ENCODE data around the gene SEPTIN6.

Gene SEPTIN6

DNA sequence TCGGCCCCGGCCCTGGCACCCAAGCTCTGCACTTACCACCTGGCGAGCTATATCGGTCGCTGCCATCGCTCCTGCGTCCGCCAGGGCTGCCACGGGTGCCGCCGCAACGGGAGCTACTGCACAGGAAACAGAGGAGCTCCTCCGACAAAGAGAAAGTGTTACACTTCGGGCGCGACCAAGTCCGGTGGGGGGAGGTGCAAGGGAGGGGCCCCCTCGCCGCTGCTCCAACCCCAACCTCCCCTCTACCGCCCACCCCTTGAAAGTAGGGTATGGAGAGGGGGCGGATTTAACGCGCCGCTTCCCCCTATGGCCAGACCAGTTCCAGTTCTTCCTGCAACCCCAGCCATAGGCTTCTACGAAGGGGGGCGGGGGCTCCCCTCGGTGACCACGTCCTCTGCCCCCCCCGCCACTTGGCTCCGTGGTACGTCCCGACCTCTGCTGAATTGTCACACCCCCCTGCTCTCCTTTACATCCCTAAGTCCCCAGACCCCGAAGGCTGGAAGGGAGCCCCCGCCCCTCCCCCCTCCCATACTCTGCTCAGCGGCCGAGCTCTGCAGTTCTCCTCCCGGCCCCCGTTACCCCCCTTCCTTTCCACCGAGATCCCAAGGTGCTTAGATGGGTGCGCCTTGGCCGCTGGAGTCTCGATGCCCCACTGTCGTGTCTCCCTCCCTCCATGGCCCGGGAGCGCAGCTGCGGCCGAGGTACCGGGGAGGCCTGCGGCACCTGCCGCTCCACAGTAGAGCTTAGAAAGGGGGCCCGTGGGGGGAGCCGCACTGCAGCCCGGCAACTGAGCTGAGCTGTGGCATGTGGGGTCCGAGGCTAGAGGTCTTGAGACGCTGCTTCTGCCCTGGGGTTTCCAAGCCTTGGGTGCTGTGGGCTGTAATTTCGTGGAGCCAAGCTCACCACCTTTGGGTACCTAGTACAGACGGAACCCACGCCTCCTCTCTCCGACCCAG, at the start of gene SEPTIN6:
TSS of gene SEPTIN6 (minus strand) at position 129 of the 956 bp plus-strand sequence. CDS start at position 66, 63 bp downstream.
- DNase-seq (ENCODE audit: low read depth, low spot score) = no peak

DNA sequence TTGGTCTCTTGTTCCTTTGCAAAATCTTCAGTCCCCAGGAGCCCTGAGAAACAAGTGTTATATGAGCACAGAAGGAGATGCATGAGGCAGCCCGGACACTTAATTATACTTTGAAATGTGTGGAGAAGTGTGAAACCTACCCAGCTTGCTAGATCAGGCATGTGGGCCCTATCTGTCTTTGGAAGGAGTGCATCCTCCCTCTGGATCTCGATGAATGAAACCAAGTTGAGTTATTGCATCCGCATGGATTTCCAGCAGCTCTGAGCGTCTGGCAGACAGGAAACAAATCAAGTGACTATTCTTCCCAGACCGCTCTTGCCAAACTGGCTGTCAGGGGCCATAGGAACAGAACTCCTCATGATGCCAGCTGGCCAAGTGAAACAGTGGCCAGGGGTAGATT, 45.8 kb upstream of the SEPTIN6 start:
- no peak for DNase-seq (ENCODE audit: low read depth, low spot score)
- no peak overlapping the region for H3K27ac ChIP-seq

More for the DNA sequence above, at the start of gene SEPTIN6:
- no peak within 1 kb of the TSS for H3K27ac ChIP-seq

DNA sequence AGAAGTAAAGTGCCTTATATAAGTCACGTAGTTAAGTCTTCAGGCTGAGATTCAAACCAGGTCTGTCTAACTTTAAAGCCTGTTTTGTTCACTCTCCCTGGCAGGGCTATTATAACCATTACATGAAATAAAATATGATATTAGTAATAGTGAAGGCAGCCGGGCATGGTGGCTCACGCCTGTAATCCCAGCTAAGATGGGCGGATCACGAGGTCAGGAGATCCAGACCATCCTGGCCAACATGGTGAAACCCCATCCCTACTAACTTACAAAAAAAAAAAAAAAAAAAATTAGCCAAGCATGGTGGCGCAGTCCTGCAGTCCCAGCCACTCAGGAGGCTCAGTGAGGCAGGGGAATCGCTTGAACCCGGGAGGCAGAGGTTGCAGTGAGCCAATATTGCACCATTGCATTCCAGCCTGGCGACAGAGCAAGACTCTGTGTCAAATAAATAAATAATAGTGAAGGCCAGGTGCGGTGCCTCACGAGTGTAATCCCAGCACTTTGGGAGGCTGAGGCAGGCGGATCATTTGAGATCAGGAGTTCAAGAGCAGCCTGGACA, 43.3 kb upstream of the SEPTIN6 start:
- H3K27ac ChIP-seq = no peak overlapping the region
- no peak for DNase-seq (ENCODE audit: low read depth, low spot score)

DNA sequence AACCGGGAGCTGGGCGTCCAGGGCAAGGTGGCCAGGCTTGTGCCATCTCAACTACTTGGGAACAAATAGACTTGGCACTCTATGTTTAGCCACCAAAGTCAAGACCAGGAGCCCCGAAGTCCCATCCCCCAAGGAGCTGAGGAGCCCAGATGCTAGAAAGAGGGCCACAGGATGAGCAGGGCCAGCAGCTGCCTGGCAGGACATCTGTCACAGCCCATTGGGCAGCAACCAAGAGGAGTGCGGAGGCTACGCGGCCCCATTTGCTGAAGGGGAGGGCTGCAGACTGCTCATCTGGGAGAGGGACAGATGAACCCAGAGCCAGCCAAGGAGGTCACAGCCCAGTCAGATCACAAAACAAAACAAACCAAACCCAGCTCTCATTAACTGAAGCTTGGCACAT, 42.5 kb upstream of the SEPTIN6 start:
- H3K27ac ChIP-seq = no peak overlapping the region
- DNase-seq (ENCODE audit: low read depth, low spot score) = no peak

DNA sequence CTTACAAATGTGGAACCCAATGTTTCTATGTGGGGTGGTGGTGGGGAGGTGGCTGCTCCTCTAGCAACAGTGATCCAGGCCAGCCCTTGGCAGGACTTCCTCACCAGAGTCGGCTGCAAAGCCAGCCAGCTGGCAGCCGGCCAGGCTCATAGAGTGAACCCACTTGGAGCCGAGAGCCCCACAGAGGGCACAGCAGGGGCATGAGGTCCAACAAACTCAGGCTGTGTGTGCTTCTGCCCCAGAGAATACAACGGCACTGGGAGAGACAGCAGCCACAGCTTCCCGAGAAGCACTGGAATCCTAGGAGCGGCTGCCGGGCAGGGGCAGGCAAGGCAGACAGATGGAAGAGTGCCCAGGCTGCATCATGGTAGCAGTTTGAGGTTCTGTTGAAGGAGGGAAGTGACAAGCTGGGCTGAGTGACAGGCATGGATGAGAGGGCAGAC, 42.0 kb upstream of the SEPTIN6 start:
- no peak for DNase-seq (ENCODE audit: low read depth, low spot score)
- no peak overlapping the region for H3K27ac ChIP-seq

DNA sequence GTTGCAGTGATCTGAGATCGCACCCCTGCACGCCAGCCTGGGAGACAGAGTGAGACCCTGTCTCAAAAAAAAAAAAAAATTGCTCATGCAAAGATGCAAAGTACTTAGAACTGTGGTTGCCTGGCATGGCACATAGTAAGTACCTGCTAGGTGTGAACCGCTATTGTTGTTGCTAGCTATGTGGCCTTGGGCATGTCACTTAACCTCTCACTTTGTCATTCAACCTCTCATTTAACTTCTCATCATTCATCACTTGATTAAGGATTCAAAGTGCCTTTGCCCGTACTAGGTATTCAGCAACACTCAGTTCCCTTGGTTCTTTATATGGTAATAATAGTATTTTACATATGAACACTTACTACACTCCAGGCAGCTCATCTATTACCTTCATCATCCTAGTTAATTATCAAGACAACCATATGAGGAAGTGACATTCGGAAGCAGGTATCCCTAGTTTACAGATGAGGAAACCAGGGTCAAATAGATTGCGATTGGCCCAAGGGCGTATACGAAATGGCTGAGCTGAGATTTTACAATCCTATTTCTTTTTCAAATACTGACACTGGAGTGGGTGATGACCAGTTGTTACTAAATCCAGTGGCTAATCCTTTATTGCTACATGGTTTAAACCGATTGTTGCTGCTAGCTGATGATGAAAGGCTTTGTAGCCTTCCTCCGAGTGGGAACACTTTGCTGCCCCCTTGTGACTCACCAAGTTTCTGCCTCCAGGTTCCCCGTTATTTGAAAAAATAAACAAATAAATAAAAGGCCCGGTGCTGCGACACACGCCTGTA, 36.6 kb upstream of the SEPTIN6 start:
- DNase-seq (ENCODE audit: low read depth, low spot score) = no peak
- H3K27ac ChIP-seq = no peak overlapping the region

DNA sequence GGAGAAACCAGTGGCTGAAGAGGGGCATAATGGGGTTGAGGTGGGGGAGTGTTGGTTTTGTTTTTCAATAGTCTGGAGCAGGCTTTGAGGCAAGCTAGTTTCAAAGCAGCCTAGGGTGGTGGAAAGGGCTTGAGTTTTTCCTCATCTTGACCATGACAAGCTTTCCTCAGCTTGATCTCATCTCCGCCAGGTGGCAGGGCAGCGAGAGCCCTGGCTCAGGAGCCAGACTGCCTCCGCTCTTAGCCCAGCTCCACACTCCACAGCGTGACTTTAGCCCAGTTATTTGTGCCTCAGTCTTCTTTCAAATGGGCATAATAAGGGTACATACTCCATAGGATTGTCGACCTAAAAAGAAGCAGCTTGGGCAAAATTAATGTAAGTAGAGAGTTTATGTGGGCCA, 35.5 kb upstream of the SEPTIN6 start:
- no peak for DNase-seq (ENCODE audit: low read depth, low spot score)
- no peak overlapping the region for H3K27ac ChIP-seq

DNA sequence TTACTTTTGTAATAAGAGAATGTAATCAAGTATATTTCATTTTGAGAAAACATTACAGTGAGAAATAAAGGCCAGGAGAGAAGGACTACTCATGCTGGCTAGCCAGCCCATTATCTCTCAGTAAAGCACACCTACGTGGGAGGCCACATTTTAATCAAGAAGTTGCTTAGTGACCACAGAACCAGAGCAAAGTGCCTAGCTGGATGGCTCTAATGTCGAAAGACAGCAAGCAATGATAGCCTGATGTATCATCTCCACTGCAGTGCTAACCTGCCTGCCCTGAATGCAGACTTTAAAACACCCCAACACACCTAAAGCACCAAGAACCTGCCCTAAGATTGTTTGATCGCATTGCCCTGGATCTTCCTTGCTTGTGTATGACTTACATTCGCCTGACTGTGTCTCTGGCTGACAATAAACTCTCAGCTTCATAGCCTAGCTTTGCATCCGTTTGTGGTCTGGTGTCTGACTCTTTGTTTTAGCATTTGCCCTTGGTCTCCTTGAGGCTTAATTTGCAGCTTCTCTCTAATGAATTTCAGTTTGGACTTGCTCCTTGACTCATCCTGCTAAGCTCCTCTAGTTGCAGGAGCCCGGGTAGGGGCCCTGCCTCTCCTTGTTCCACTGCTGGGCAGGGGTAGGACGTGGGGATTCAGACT, 34.1 kb upstream of the SEPTIN6 start:
- no peak overlapping the region for H3K27ac ChIP-seq
- DNase-seq (ENCODE audit: low read depth, low spot score) = no peak

DNA sequence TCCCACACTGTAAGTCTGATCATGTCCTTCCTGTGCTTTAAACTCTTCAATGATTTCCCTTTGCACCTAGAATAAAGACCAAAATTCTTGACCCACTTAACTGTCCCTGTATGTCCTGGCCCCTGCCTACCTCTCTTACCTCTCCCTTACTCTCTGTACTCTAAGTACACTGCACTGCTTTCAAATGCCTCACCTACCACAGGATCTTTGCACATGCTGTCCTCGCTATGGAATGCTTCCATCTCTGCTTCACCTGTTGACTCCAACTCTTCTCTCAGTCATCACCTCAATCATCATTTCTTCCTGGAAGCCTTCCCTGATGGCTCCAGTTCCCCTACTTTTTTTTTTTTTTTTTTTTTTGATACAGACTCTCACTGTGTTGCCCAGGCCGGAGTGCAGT, 29.0 kb upstream of the SEPTIN6 start:
- no peak overlapping the region for H3K27ac ChIP-seq
- DNase-seq (ENCODE audit: low read depth, low spot score) = no peak

DNA sequence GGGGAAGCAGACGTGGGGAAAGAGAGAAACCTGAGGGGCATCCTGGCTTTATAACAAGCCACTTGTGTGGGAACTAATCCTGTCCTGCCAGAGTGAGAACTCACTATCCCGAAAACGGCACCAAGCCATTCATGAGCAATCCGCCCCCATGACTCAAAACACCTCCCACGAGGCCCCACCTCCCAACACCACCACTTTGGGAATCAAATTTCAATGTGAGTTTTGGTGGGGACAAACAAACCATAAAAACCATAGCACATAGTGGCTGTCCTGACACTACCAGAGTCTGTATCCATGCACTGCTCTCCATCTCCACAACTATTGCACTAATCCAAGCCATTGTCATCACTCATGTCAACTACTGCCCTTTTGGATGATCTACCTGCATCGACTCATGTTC, 28.5 kb upstream of the SEPTIN6 start:
- DNase-seq (ENCODE audit: low read depth, low spot score) = no peak

DNA sequence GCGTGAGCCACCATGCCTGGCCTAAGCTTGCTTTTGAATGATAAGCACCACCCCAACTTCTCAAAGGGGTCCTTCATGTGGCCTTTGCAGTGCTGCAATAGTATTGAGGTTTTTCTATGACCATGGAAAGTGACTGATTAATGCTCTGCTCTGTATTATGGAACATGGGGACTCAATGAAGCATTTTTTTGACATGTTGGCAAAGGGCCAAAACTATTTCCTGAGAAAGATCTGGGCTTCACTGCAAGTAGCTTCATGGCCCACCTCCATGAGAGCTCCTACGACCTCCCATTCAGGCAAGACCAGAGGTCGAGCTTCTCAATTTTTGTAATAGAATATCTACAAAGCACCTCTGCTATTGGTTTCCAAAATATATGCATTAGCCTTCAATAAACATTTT, 16.7 kb upstream of the SEPTIN6 start:
- DNase-seq (ENCODE audit: low read depth, low spot score) = no peak

More for the DNA sequence above, 28.5 kb upstream of the SEPTIN6 start:
- no peak overlapping the region for H3K27ac ChIP-seq

DNA sequence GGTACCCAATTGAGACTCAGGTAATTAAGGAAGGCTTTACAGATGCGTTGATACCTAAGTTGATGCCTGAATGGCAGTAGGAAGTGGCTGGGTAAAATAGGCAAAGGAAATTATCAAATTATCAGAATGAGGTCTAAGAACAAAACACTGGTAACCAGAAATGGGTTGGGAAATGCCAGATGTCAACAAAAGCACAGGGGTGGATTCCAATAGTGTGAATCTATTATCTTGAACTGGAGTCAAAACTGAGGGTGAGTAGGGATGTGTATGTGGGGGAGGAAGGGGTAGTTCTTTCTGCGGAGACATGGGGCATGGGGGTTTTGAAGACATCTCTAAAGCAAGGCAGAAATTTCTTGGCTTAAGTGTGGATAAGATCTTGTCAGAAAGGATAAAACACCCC, 16.0 kb upstream of the SEPTIN6 start:
- H3K27ac ChIP-seq = no peak overlapping the region
- no peak for DNase-seq (ENCODE audit: low read depth, low spot score)

More for the DNA sequence above, 16.7 kb upstream of the SEPTIN6 start:
- H3K27ac ChIP-seq = no peak overlapping the region

DNA sequence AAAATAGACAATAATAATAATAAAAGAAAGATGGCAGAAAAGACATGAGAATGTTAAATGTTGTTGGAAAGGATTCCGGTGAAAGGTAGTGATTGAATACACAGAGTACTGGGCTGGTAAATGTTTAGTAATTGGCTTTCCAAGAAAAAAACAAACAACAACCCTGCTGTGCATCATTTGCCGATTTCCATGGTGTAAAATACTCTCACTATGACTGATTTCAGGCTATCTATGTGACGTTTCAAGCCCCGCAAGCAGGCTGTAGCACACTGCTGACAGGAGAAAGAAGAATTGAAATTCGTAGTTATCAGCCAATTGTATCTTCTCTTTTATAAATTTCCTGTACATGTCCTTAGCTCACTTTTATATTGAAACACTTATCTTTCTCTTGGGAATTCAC, 13.6 kb upstream of the SEPTIN6 start:
- H3K27ac ChIP-seq = no peak overlapping the region
- no peak for DNase-seq (ENCODE audit: low read depth, low spot score)

DNA sequence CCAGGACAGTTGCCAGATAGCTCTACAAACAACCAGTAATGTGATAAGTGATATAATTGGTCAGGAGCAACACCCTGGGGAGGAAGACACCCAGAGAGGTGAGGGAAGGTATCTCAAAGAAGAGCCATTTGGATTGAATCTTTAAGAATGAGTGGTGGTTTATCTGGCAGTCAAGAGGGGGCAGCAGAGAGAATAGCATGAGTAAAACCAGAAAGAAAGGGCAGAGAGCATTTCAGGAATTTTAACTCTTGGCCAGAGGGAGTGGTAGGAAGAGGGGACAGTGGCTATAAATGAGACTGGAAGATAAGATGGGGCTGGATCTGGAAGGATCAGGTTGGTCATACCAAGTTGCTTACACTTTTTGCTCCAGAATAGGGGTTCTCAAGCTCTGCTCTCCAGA, 5.9 kb upstream of the SEPTIN6 start:
- no peak overlapping the region for H3K27ac ChIP-seq
- DNase-seq (ENCODE audit: low read depth, low spot score) = no peak

DNA sequence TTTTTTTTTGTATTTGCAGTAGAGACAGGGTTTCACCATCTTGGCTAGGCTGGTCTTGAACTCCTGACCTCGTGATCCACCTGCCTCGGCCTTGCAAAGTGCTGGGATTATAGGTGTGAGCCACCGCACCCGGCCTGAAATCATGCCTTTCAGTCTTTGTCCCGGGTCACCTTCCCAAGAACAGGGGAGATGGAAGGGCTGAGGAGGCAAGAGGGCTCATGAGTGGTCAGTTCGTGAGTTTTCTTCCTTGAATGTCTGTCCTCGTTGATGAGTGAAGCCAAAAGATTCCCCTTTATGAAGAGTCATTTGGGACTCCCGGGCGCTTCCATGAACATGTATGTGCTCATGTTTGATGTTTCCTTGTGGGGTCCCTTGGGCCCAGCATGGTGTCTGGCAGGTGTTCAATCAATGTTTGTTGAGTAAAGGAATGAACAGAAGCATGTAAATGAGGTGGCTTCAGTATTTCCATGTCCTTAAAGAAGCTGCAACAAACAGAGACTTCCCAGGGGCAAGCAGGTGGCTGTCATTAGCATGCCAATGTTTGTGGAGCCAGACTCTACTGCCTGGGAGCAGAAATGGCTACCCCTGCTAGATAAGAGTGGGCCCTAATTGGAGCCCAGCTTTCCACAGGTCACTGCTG, 3.4 kb upstream of the SEPTIN6 start:
- DNase-seq (ENCODE audit: low read depth, low spot score) = no peak

DNA sequence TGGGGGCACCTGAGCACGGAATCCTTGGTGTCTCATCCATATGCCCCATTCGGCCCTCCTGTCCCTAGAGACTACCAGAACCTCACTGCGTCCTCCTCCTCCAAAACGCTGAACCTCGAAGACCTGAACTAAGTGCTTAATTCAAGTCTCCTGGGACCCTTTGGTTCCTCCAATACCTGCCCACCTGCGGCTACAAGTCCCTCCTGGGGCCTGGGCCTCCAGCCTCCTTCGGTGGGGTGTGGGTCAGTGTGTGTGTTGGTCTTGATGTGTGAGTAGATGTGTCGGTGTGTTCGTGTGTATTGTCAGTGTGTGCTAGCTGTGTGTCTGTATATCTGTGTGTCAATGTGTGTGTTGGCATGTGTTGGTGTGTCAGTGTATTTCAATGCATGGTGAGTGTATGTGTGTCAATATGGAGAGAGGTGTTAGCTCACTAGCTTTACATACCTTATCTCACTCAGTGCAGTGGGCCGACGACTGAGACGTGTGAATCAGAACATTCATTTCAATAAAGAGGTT, 2.6 kb upstream of the SEPTIN6 start:
- no peak for DNase-seq (ENCODE audit: low read depth, low spot score)
- no peak overlapping the region for H3K27ac ChIP-seq

More for the DNA sequence above, 3.4 kb upstream of the SEPTIN6 start:
- no peak overlapping the region for H3K27ac ChIP-seq

DNA sequence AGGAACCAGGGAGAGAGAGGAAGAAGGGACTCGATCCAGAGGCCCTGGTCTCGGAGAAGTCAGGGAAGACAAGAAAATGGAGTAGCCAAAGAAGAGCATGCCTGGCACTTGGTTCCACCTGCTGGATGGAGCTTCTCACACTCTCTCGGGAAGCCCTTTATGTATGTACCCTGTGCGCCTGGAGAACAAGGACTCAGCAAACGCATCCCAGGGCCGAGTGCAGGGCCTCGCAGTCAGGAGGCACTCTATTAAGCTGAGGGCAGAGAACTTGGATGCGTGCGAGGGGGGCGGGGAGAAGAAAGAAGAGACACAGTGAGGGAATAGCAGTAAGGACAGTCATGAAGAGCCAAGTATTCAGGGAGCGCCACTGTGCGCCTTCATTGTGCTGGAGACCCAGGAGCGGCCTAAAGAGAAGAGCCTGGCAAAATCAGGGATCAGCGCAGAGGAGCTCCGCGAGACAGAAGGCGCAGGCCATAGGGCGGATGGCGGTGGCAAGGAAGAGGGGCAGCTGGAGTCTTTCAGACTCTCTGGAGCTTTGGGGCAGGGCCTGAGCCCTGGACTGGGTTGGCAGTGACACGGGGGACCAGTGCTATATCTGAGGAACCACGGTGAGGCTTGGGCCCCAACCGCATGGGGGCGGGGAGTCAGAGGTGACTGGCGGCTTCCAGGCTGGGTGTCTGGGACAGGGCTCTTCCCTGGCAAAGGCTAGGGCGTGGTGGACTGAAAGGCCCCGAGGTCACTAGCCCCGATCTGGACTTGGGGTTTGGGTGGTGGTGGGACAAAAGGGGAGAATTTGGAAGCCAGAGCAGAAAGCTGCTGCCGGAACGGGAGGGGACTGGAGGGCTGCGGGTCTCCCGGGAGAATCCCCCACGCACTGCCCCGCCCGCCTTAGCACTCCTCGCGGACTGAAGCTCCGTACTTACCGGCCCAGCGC, 1.9 kb upstream of the SEPTIN6 start:
- no peak for DNase-seq (ENCODE audit: low read depth, low spot score)
- H3K27ac ChIP-seq = no peak overlapping the region

DNA sequence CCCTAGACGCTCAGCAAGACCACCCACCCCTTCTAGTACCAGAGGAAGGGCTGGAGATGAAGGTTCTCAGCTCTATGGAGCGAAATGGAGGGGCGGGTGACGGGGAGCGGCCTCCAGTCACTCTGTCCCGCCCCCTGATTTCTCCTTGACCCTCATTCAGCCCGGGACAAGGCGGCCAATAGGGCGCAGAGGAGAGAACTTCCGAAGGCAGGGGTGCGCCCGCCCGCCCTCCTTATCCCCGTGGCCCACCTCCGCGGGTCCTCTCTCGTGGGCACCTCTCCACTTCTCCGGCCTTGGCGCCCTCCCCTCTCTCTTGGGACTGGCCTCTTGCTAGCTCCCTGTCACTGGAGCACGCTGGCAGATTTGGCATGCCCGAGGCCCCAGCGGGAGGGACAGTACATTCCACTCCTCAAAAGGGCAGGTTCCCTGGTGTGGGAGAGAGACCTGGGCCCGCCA, 1.1 kb upstream of the SEPTIN6 start:
- DNase-seq (ENCODE audit: low read depth, low spot score) = no peak
- H3K27ac ChIP-seq = no peak overlapping the region
